Loucy (cell line): ENCODE results near the gene MFN2.

ENCODE experiments used
- H2AFZ ChIP-seq: fragments of 200-600 bp; sonication (generic); 2 replicates; pipeline ENCODE4 v1.6.0; 2016; ENCODE audit warnings: antibody characterized with exemption, mild to moderate bottlenecking, low read length, moderate library complexity
- H3F3A ChIP-seq: fragments of 200-600 bp; 2 replicates; pipeline ENCODE4 v1.6.0; 2016; ENCODE audit warnings: antibody characterized with exemption, low read depth, mild to moderate bottlenecking
- H3K27me3 ChIP-seq: fragments of 200-600 bp; sonication (generic); 2 replicates; pipeline ENCODE4 v1.6.1; 2014; ENCODE audit warnings: low read length, mild to moderate bottlenecking; ENCODE audit not compliant: insufficient read depth, poor library complexity, severe bottlenecking
- H3K36me3 ChIP-seq: fragments of 200-600 bp; sonication (generic); 2 replicates; pipeline ENCODE4 v1.6.1; 2016; ENCODE audit warnings: low read length; ENCODE audit not compliant: insufficient read depth
- H3K4me1 ChIP-seq: fragments of 200-600 bp; sonication (generic); 2 replicates; pipeline ENCODE4 v1.5.1; 2014; ENCODE audit warnings: low read length, mild to moderate bottlenecking; ENCODE audit not compliant: insufficient read depth, poor library complexity, severe bottlenecking
- H3K4me2 ChIP-seq: fragments of 200-600 bp; sonication (generic); 2 replicates; pipeline ENCODE4 v1.6.0; 2014; ENCODE audit warnings: antibody characterized with exemption, low read length, low read depth, mild to moderate bottlenecking; ENCODE audit not compliant: poor library complexity, severe bottlenecking
- H3K4me3 ChIP-seq: fragments of 200-600 bp; sonication (generic); 2 replicates; pipeline ENCODE4 v1.5.1; 2014; ENCODE audit warnings: low read length, mild to moderate bottlenecking, mixed read lengths; ENCODE audit not compliant: poor library complexity, severe bottlenecking
- H3K79me2 ChIP-seq: fragments of 200-600 bp; sonication (generic); 2 replicates; pipeline ENCODE4 v1.6.1; 2014; ENCODE audit warnings: low read length; ENCODE audit not compliant: insufficient read depth
- H3K9ac ChIP-seq: fragments of 200-600 bp; sonication (generic); 2 replicates; pipeline ENCODE4 v1.6.0; 2014; ENCODE audit warnings: mild to moderate bottlenecking, low read depth, low read length, moderate library complexity; ENCODE audit not compliant: poor library complexity, severe bottlenecking
- H3K9me2 ChIP-seq: fragments of 200-600 bp; sonication (generic); replicated peaks from 2 replicates; pipeline ENCODE4 v1.6.1; 2016; ENCODE audit warnings: low read depth, low read length, mixed read lengths
- H3K9me3 ChIP-seq: fragments of 200-600 bp; sonication (generic); 2 replicates; pipeline ENCODE4 v1.6.1; 2014; ENCODE audit warnings: mild to moderate bottlenecking, antibody characterized with exemption, low read length, low read depth; ENCODE audit not compliant: insufficient read depth
- H4K20me1 ChIP-seq: fragments of 200-600 bp; sonication (generic); 2 replicates; pipeline ENCODE4 v1.6.0; 2014; ENCODE audit warnings: antibody characterized with exemption, low read length, mild to moderate bottlenecking; ENCODE audit not compliant: insufficient read depth, poor library complexity, severe bottlenecking
- EZH2phosphoT487 ChIP-seq: fragments of 200-600 bp; IDR thresholded peaks from 2 replicates; pipeline ENCODE4 v1.6.1; 2018; ENCODE audit warnings: antibody characterized with exemption, mild to moderate bottlenecking, moderate library complexity, borderline replicate concordance
- TF ChIP-seq, protein P1 (sequence below): fragments of 200-600 bp; sonication (generic); conservative IDR thresholded peaks from 2 replicates; pipeline ENCODE4 v1.5.1; 2014; ENCODE audit warnings: mild to moderate bottlenecking, antibody characterized with exemption, low read length

Gene MFN2

DNA sequence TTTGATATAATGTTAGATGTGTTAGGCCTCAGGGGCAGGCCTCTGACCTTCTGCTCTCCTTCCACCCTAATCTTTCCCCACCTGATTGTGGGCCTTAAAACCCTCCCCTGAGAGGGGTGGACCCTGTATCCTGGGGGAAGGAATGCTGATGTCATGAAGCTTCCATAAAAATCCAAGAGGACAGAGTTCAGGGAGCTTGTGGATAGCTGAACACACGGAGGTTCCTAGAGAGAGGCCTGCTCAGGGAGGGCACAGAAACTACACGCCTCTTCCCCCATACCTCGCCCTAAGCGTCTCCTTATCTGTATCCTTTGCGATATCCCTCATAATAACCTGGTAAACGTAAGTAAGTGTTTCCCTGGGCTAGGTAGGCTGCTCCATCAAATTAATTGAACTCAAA lies 4.3 kb downstream of the MFN2 start:
- Histone ChIP-seq H3K4me1 (peaks cover 45% of the 10 kb centered on the region), H3K9me2 (no peaks in the 10 kb centered on the region), H3K27me3 (no peaks in the 10 kb centered on the region), H3K36me3 (peaks cover 9% of the 10 kb centered on the region; the same call in 1 of the 2 replicates), H2AFZ (no peak overlapping the region), H3K9me3 (no peaks in the 10 kb centered on the region), H4K20me1 (peaks cover 28% of the 10 kb centered on the region), H3K9ac (peak overlapping the region; percentile 32), H3K79me2 (peaks cover 71% of the 10 kb centered on the region), H3F3A (no peaks in the 10 kb centered on the region), H3K4me3 (peak overlapping the region; percentile 41), H3K4me2 (peak overlapping the region; percentile 99)
- TF ChIP-seq, protein P1, sequence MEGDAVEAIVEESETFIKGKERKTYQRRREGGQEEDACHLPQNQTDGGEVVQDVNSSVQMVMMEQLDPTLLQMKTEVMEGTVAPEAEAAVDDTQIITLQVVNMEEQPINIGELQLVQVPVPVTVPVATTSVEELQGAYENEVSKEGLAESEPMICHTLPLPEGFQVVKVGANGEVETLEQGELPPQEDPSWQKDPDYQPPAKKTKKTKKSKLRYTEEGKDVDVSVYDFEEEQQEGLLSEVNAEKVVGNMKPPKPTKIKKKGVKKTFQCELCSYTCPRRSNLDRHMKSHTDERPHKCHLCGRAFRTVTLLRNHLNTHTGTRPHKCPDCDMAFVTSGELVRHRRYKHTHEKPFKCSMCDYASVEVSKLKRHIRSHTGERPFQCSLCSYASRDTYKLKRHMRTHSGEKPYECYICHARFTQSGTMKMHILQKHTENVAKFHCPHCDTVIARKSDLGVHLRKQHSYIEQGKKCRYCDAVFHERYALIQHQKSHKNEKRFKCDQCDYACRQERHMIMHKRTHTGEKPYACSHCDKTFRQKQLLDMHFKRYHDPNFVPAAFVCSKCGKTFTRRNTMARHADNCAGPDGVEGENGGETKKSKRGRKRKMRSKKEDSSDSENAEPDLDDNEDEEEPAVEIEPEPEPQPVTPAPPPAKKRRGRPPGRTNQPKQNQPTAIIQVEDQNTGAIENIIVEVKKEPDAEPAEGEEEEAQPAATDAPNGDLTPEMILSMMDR = no peak
- TF ChIP-seq EZH2phosphoT487 = no peak

DNA sequence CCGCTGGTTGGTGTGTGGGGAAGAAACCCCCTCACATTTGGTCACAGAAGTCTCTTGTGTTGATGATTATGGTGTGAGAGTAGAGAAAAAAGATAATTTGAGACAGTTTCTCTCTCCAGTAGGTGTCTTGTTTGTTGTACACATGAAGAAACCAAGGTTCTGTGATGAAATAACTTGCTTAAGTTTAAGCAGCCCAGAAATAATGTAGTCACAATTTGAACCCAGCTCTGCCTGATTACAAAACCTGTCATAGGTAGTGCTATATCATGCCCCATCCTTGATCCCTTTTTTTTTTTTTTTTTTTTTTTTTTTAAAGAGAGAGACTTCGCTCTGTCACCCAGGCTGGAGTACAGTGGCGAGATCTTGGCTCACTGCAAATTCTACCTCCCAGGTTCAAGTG lies 4.9 kb downstream of the MFN2 start:
- H3K79me2 ChIP-seq = peaks cover 71% of the 10 kb centered on the region
- H3K36me3 ChIP-seq = peaks cover 14% of the 10 kb centered on the region; the same call in 1 of the 2 replicates
- H3K9me2 ChIP-seq = no peaks in the 10 kb centered on the region

DNA sequence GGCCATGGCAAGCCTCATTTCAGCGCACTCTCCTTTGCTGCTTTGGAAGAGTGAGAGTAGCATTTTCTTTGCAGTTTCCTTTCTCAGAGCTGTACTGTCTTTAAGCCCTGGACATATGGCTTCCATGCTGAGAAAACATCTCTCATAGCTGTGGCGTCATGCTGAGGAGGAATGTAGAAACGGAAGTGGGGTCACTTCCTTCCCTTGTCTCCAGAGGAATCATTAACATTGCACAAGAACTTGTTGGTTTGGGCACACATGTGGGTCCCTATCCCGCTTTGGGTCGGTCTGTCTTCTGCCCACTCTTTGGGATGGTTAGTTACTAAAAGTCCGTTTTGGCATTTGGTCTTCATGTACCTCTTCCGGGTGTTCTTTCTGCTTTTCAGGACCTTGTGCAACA lies 5.6 kb downstream of the MFN2 start:
- Histone ChIP-seq H3K9me2 (no peaks in the 10 kb centered on the region), H3K4me1 (peaks cover 41% of the 10 kb centered on the region), H3K9ac (no peak overlapping the region), H2AFZ (no peak overlapping the region), H3K79me2 (peaks cover 66% of the 10 kb centered on the region), H3K4me2 (no peak overlapping the region), H3K9me3 (no peaks in the 10 kb centered on the region), H3K4me3 (no peak overlapping the region), H3K27me3 (no peaks in the 10 kb centered on the region), H3F3A (no peaks in the 10 kb centered on the region), H4K20me1 (peaks cover 28% of the 10 kb centered on the region), H3K36me3 (peaks cover 21% of the 10 kb centered on the region; the same call in 1 of the 2 replicates)
- TF ChIP-seq, protein P1 = no peak
- TF ChIP-seq EZH2phosphoT487 = no peak

More for the DNA sequence above, 4.9 kb downstream of the MFN2 start:
- no peak overlapping the region for H3K4me3 ChIP-seq
- peaks cover 45% of the 10 kb centered on the region for H3K4me1 ChIP-seq
- no peak for TF ChIP-seq EZH2phosphoT487
- TF ChIP-seq, protein P1 = no peak
- H3K9ac ChIP-seq = peak overlapping the region; percentile 32
- H4K20me1 ChIP-seq = peaks cover 28% of the 10 kb centered on the region
- no peak overlapping the region for H2AFZ ChIP-seq
- peak overlapping the region; percentile 99 for H3K4me2 ChIP-seq
- no peaks in the 10 kb centered on the region for H3K9me3 ChIP-seq
- H3F3A ChIP-seq = no peaks in the 10 kb centered on the region
- H3K27me3 ChIP-seq = no peaks in the 10 kb centered on the region
